HEK293T (cell line): Measurements from ENCODE around the gene KPNA3.
"Not testable (repeated sequence)": the region's sequence is repeated elsewhere in the genome, so short reads cannot be mapped to it uniquely, and the experiment has no call there.

Source experiments
- CTCF ChIA-PET: fragments of 350-600 bp; formaldehyde crosslinking; extraction: SDS; loops from one replicate; lab custom pipeline; 2021; ENCODE audit warnings: antibody characterized with exemption, inconsistent platforms; lab: Yijun Ruan, JAX
- POLR2A ChIA-PET: fragments of 350-600 bp; formaldehyde crosslinking; extraction: SDS; loops from one replicate; lab custom pipeline; 2020; ENCODE audit warnings: antibody characterized with exemption, inconsistent platforms; lab: Yijun Ruan, JAX
- DNase-seq: peaks from one replicate; pipeline ENCODE4 v3.0.0; 2012; ENCODE audit warnings: mixed read lengths; ENCODE audit errors: extremely low spot score
- ARNT ChIP-seq: fragments of 450-650 bp; IDR thresholded peaks from 2 replicates; pipeline ENCODE4 v1.6.1; 2017; ENCODE audit warnings: mild to moderate bottlenecking
- BHLHE40 ChIP-seq: fragments of 450-650 bp; IDR thresholded peaks from 2 replicates; pipeline ENCODE4 v1.6.1; 2016; ENCODE audit warnings: mild to moderate bottlenecking, moderate library complexity, borderline replicate concordance
- CTBP1 ChIP-seq: fragments of 450-650 bp; IDR thresholded peaks from 2 replicates; pipeline ENCODE4 v1.6.1; 2016; ENCODE audit warnings: borderline replicate concordance
- ELF4 ChIP-seq: fragments of 450-650 bp; IDR thresholded peaks from 2 replicates; pipeline ENCODE4 v1.6.1; 2017; ENCODE audit warnings: antibody characterized with exemption
- FOXA1 ChIP-seq: fragments of 450-650 bp; IDR thresholded peaks from 2 replicates; pipeline ENCODE4 v1.6.1; 2016; ENCODE audit warnings: mild to moderate bottlenecking
- FOXK2 ChIP-seq: fragments of 450-650 bp; IDR thresholded peaks from 2 replicates; pipeline ENCODE4 v1.6.1; 2016; ENCODE audit warnings: mild to moderate bottlenecking
- FOXM1 ChIP-seq: fragments of 450-650 bp; IDR thresholded peaks from 2 replicates; pipeline ENCODE4 v1.6.1; 2017; ENCODE audit warnings: mild to moderate bottlenecking, borderline replicate concordance
- HDGF ChIP-seq: fragments of 450-650 bp; IDR thresholded peaks from 2 replicates; pipeline ENCODE4 v1.6.1; 2017; ENCODE audit warnings: antibody characterized with exemption, borderline replicate concordance
- L3MBTL2 ChIP-seq: fragments of 450-650 bp; conservative IDR thresholded peaks from 2 replicates; pipeline ENCODE4 v1.6.1; 2016; ENCODE audit warnings: mild to moderate bottlenecking
- LEF1 ChIP-seq: fragments of 450-650 bp; IDR thresholded peaks from 2 replicates; pipeline ENCODE4 v1.6.1; 2017; ENCODE audit warnings: mild to moderate bottlenecking, borderline replicate concordance
- NFRKB ChIP-seq: fragments of 450-650 bp; IDR thresholded peaks from 2 replicates; pipeline ENCODE4 v1.6.1; 2016; ENCODE audit warnings: mild to moderate bottlenecking, moderate library complexity
- PKNOX1 ChIP-seq: fragments of 450-650 bp; IDR thresholded peaks from 2 replicates; pipeline ENCODE4 v1.6.1; 2016
- SP1 ChIP-seq: fragments of 450-650 bp; IDR thresholded peaks from 2 replicates; pipeline ENCODE4 v1.6.1; 2017
- SUZ12 ChIP-seq: fragments of 450-650 bp; IDR thresholded peaks from 2 replicates; pipeline ENCODE4 v1.6.1; 2016; ENCODE audit warnings: mild to moderate bottlenecking
- TARDBP ChIP-seq: fragments of 450-650 bp; IDR thresholded peaks from 2 replicates; pipeline ENCODE4 v1.6.1; 2016
- ZNF384 ChIP-seq: fragments of 450-650 bp; IDR thresholded peaks from 2 replicates; pipeline ENCODE4 v1.6.1; 2016

The KPNA3 gene

GRCh38 chr13:49774376-49775005 is 18.0 kb downstream of the KPNA3 start:
- no peak for TF ChIP-seq SP1
- no peak for TF ChIP-seq FOXM1
- TF ChIP-seq ARNT, result no peak
- no peak for TF ChIP-seq ELF4
- no peak for TF ChIP-seq NFRKB
- TF ChIP-seq CTBP1, result no peak
- no peak for TF ChIP-seq TARDBP
- TF ChIP-seq FOXK2, result no peak
- no peak for TF ChIP-seq SUZ12
- no peak for TF ChIP-seq BHLHE40
- no peak for TF ChIP-seq L3MBTL2
- TF ChIP-seq FOXA1, result no peak
- no peak for TF ChIP-seq PKNOX1
- TF ChIP-seq LEF1, result no peak
- TF ChIP-seq ZNF384, result no peak
- no peak for TF ChIP-seq HDGF
- DNase-seq, result no peak
- POLR2A ChIA-PET, result no interaction called here
- CTCF ChIA-PET, result no interaction called here

- CTCF ChIA-PET, result no interaction called here
- TF ChIP-seq LEF1, result no peak
- TF ChIP-seq PKNOX1, result no peak
- no peak for TF ChIP-seq ZNF384
- TF ChIP-seq BHLHE40, result no peak
- TF ChIP-seq SUZ12, result no peak
- TF ChIP-seq FOXM1, result no peak
- no peak for TF ChIP-seq SP1
- no peak for TF ChIP-seq L3MBTL2
- no peak for TF ChIP-seq CTBP1
- no peak for TF ChIP-seq TARDBP
- no peak for TF ChIP-seq FOXK2
- TF ChIP-seq ELF4, result no peak
- no peak for TF ChIP-seq ARNT
- TF ChIP-seq FOXA1, result no peak
- TF ChIP-seq NFRKB, result no peak
- TF ChIP-seq HDGF, result no peak
- POLR2A ChIA-PET, result no interaction called here
- DNase-seq, result no peak
These were observed 19.7 kb downstream of the KPNA3 start for GRCh38 chr13:49772828-49773227.

DNA sequence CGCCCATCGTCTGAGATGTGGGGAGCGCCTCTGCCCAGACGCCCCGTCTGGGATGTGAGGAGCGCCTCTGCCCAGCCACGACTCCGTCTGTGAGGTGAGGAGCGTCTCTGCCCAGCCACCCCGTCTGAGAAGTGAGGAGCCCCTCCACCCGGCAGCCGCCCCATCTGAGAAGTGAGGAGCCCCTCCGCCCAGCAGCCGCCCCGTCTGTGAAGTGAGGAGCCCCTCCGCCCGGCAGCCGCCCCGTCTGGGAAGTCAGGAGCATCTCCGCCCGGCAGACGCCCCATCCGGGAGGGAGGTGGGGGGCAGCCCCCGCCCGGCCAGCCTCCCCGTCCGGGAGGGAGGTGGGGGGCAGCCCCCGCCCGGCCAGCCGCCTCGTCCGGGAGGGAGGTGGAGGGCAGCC is 30.7 kb downstream of the KPNA3 start:
- DNase-seq, POLR2A ChIA-PET, CTCF ChIA-PET: not testable (repeated sequence)

DNA sequence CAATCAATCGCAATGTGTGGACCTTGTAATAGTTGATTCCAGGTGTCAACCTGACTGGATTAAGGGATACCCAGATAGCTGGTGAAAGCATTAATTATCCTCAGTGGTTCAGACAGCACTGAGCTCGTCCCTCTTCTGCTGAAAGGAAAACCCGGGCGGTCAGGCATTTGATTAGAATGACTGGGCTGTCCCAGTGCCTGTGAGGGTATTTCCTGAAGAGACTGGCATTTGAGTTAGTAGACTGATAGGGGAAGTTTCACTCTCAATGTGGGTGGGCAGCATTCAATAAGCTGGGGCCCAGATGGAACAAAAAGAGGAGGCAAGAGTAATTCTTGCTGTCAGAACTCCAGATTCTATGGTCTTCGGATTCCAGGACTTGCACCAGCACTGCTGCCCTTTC is 31.9 kb downstream of the KPNA3 start:
- ChIA-PET CTCF (no interaction called here), POLR2A (no interaction called here)
- TF ChIP-seq PKNOX1, result no peak
- no peak for TF ChIP-seq BHLHE40
- no peak for TF ChIP-seq HDGF
- TF ChIP-seq CTBP1, result no peak
- no peak for TF ChIP-seq SP1
- no peak for TF ChIP-seq TARDBP
- TF ChIP-seq SUZ12, result no peak
- TF ChIP-seq L3MBTL2, result no peak
- TF ChIP-seq FOXM1, result no peak
- DNase-seq, result no peak

DNA sequence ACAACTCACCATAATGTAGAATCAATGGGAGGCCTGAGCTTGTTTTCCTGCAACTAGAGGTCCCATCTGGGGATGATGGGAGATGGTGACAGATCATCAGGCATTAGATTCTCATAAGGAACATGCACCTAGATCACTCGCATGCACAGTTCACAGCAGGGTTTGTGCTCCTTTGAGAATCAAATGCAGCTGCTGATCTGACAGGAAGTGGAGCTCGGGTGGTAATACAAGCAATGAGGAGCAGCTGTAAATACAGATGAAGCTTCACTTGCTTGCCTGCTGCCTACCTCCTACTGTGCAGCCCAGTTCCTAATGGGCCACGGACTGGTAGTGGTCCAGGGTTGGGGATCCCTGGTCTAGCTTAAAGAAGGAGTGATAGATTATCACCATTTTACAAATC is 33.0 kb downstream of the KPNA3 start:
- TF ChIP-seq HDGF (no peak), BHLHE40 (no peak), LEF1 (no peak), PKNOX1 (no peak), ZNF384 (no peak), ELF4 (no peak), CTBP1 (no peak), NFRKB (no peak)
- POLR2A ChIA-PET, result no interaction called here
- DNase-seq, result no peak
- CTCF ChIA-PET, result no interaction called here

DNA sequence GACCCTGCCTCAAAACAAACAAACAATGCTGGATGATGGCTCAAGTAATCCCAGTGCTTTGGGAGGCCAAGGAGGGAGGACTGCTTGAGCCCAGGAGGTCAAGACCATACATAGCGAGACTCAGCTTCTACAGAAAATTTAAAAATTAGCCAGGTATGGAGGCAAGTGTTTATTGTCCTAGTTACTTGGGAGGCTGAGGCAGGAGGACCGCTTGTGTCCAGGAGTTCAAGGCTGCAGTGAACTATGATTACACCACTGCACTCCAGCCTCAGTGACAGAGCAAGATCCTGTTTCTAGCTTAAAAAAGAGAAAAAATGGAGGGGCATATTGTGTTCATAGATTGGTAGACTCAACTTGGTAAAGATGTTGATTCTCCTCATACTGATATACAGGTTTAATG is 36.2 kb downstream of the KPNA3 start:
- TF ChIP-seq CTBP1, result no peak
- no peak for TF ChIP-seq SP1
- no peak for TF ChIP-seq BHLHE40
- no peak for TF ChIP-seq L3MBTL2
- TF ChIP-seq LEF1, result no peak
- no peak for DNase-seq
- CTCF ChIA-PET, result no interaction called here
- POLR2A ChIA-PET, result no interaction called here
